ENCODE data around the gene HLTF. TPM values are rescaled to one million over a fixed set of nuclear protein-coding genes. Genes with fewer than 3 reads are reported as not detected.

Gene HLTF
- polyA plus RNA-seq, 1 experiment, result 17.3 TPM

DNA sequence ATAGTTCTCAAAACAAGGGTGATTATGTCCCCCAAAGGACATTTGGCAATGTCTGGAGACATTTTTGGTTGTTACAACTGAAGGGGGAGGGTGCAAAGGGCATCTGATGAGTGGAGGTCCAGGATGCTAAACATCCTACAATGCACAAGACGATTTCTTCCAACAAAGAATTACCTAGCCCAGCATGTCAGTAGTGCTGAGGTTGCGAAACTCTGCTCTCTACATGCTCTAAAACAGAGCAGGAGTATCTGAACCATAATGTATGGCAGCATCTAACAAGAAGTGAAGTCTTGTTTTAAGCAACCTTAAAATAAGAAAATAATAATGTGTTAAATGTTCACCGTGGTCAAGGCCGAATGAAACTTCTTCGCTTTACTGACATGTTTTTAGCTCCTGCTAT is 88.0 kb downstream of the HLTF start:
- POLR2A ChIA-PET, result no interaction called here
- Histone ChIP-seq H3K36me3 (ENCODE audit: control insufficient read depth, insufficient read depth, low read length) (peaks cover 1% of the 10 kb centered on the region; the same call in 1 of the 2 replicates), H3K4me3 (ENCODE audit: low read depth, low read length) (no peak overlapping the region), H3K27me3 (ENCODE audit: control insufficient read depth, insufficient read depth, low read length) (no peaks in the 10 kb centered on the region)
- TF ChIP-seq, protein P1, sequence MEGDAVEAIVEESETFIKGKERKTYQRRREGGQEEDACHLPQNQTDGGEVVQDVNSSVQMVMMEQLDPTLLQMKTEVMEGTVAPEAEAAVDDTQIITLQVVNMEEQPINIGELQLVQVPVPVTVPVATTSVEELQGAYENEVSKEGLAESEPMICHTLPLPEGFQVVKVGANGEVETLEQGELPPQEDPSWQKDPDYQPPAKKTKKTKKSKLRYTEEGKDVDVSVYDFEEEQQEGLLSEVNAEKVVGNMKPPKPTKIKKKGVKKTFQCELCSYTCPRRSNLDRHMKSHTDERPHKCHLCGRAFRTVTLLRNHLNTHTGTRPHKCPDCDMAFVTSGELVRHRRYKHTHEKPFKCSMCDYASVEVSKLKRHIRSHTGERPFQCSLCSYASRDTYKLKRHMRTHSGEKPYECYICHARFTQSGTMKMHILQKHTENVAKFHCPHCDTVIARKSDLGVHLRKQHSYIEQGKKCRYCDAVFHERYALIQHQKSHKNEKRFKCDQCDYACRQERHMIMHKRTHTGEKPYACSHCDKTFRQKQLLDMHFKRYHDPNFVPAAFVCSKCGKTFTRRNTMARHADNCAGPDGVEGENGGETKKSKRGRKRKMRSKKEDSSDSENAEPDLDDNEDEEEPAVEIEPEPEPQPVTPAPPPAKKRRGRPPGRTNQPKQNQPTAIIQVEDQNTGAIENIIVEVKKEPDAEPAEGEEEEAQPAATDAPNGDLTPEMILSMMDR (IDR thresholded peaks at IDR 0.05; ENCODE audit: insufficient read depth, low read depth, low read length), result no peak
- DNase-seq (ENCODE audit: low read depth), result no peak
- CTCF ChIA-PET, result no interaction called here

DNA sequence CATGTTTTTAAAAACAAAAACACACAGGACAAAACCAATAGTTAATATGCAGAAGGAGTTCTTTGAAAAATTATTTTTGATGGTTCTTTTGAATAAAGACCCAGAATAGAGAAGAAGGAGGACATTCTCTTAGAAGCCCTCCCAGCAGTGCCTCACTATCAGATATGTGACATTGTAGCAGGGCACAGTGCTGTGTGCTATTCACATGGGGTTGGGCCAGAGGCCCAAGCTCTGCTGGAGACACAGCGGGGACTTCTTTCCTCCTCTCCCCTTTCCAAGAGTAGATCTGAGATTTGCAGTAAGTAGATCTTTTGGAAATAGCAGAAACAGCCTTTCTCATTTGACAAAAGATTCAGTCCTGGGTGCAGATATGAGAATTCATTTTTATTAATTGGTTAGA is 88.7 kb downstream of the HLTF start:
- no peaks in the 10 kb centered on the region for H3K27me3 ChIP-seq (ENCODE audit: control insufficient read depth, insufficient read depth, low read length)
- H3K36me3 ChIP-seq (ENCODE audit: control insufficient read depth, insufficient read depth, low read length), result peaks cover 1% of the 10 kb centered on the region; the same call in 1 of the 2 replicates
- CTCF ChIA-PET, result no interaction called here
- no peak for DNase-seq (ENCODE audit: low read depth)
- TF ChIP-seq, protein P1 (IDR thresholded peaks at IDR 0.05; ENCODE audit: insufficient read depth, low read depth, low read length), result no peak
- POLR2A ChIA-PET, result no interaction called here
- H3K4me3 ChIP-seq (ENCODE audit: low read depth, low read length), result no peak overlapping the region

DNA sequence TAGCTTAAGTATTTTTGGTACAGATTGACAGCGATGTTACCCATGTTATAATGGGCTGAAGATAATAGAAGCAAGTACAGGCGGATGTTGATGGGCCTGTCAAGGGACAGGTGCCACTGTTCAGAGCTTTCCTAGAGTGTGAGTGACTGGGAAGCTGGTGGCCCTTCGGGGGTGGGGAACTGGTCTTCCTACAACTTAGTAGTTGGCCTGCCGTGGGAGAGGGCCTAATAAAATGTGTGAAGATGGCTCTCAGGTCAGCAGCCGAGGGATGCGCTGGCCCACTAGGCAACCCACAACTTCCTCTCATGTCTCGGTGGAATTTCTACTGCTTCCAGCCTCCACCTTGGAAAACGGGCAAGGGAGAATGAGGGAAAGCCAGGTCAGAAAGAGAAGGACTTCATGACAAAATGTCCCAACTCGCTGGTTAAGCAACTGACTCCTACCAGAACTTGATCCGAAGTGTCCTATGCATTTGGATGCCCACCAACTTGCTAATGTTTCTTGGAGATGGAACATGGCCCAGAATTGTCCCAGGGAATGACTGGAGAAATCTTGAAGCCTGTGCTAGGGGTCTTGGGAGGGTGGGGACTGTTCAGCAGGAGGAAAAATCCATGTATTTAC is 93.6 kb downstream of the HLTF start:
- no peaks in the 10 kb centered on the region for H3K27me3 ChIP-seq (ENCODE audit: control insufficient read depth, insufficient read depth, low read length)
- TF ChIP-seq, protein P1 (IDR thresholded peaks at IDR 0.05; ENCODE audit: insufficient read depth, low read depth, low read length), result no peak
- H3K4me3 ChIP-seq (ENCODE audit: low read depth, low read length), result peak overlapping the region; percentile 81
- DNase-seq (ENCODE audit: low read depth), result no peak
- ChIA-PET POLR2A (no interaction called here), CTCF (no interaction called here)
- peaks cover 1% of the 10 kb centered on the region; the same call in 1 of the 2 replicates for H3K36me3 ChIP-seq (ENCODE audit: control insufficient read depth, insufficient read depth, low read length)

DNA sequence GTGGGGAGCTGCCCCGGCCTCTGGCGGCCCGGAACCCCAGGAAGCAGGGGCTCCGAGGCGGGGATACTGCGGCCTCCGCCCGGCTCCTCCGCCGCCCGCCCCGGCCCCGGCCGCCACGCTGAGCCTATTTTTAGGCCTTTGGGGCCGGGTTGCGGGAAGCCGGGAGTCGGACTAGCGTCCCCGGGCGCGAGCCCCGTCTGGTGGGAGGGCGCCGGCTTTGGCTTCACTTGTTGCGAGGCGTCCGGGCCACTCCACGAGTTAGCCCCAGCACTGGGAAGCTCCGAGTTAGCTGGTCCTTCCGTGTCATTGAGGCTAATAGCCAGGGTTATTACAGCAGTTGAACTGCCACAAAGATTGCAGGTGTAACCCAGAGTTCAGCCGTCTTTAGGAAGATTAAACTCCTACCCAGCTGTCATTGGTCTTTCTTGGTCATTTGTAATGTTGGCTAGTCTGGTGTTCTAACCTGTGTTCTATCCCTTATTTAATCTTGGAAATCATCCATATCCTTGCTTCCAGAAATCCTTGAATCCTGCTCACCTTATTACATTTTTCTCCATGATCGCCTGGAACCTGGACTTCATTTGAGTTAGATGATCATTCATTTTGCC is 94.2 kb downstream of the HLTF start:
- Histone ChIP-seq H3K36me3 (ENCODE audit: control insufficient read depth, insufficient read depth, low read length) (no peaks in the 10 kb centered on the region), H3K27me3 (ENCODE audit: control insufficient read depth, insufficient read depth, low read length) (no peaks in the 10 kb centered on the region), H3K4me3 (ENCODE audit: low read depth, low read length) (peak overlapping the region; percentile 81)
- no peak for DNase-seq (ENCODE audit: low read depth)
- TF ChIP-seq, protein P1 (IDR thresholded peaks at IDR 0.05; ENCODE audit: insufficient read depth, low read depth, low read length), result no peak
- ChIA-PET POLR2A (no interaction called here), CTCF (interaction anchor here (0.7 to 1.2 kb wide), 4 partner anchors 10 to 17 kb away, joined by 3 to 4 read pairs (median 3); no protein-coding TSS in a partner anchor)

DNA sequence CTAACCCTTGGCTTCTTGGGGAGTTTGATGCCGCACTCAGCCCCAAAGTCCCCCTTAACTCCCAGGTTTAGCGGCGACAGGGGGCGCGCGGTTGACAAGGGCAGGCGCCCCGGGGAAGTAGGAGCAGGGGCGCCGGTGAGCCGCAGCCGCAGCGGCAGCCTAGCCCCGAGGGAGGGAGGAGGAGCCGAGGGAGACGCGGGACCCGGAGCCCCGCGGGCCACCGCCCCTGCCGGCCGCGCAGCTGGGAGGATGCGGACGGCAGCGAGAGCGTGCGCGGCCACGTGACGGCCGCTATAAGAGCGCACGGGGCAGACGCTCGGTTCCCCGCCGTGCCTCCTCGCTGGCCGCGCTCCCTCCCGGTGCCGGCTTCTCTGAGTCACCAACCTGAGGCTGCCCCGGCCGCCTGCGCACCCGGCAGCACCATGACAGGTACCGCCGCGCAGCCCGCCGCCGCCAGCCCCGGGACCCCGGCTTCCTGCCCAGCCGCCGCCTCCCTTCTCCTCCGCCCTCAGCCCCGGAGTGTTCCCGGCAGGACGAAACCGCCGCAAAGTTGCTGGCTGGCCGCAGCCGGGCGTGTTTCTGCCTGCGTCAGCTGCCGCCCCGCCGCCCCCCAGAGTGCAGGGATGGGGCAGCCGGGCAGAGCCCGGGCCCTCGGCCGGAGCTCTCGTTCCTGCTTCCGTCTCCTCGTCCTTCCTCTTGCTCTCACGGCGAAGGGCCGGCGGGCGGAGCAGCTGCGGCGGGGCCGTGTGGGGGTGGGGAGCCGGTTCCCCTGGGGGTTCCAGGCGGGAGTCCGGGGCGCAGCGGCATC is 94.9 kb downstream of the HLTF start, which contains the start of gene GYG1:
Gene GYG1 (plus strand): TSS at position 322 of the 808 bp plus-strand sequence. CDS start 101 bp downstream, at position 423.
- Histone ChIP-seq H3K4me3 (ENCODE audit: low read depth, low read length) (peak within 1 kb of the TSS; percentile 81), H3K36me3 (ENCODE audit: control insufficient read depth, insufficient read depth, low read length) (no peaks in the 10 kb centered on the region), H3K27me3 (ENCODE audit: control insufficient read depth, insufficient read depth, low read length) (no peaks in the 10 kb centered on the region)
- POLR2A ChIA-PET, result interaction anchor here (0.6 kb wide), 1 partner anchor 347 kb away, joined by 3 read pairs; no protein-coding TSS in a partner anchor
- CTCF ChIA-PET, result interaction anchor here (0.7 to 1.2 kb wide), 4 partner anchors 10 to 17 kb away, joined by 3 to 4 read pairs (median 3); no protein-coding TSS in a partner anchor
- DNase-seq (ENCODE audit: low read depth), result peak; percentile 37
- TF ChIP-seq, protein P1 (IDR thresholded peaks at IDR 0.05; ENCODE audit: insufficient read depth, low read depth, low read length), result peak; percentile 41
